Measurements from ENCODE around the gene RNASE1. TPM values are rescaled to one million over a fixed set of nuclear protein-coding genes. Genes with fewer than 3 reads are reported as not detected.

Gene RNASE1
- total RNA-seq, 4 donors from 2014 or later, result 568 to 1,425 (median 983) TPM

DNA sequence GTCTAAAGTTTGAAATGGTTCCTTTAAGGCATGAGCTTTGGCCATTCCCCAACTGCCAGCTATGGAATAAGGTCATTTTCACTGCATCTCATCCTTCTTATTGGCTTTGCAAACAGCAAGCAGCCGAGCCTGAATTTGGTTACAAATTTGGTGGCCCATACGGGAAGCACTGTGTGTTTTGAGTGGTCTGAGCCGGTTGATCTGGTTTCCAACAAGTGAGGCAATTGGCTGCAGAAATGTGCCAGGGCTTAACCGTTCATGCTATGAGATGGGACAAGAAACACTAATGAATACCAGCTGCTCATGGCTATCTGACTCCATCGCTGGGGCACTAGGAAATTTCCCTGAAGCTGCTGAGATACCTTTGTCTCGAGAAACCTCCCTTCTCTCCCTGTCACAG, 47.6 kb downstream of the RNASE1 start:
- TF ChIP-seq CTCF (IDR thresholded peaks at IDR 0.05; ENCODE audit: low read depth), result no peak

DNA sequence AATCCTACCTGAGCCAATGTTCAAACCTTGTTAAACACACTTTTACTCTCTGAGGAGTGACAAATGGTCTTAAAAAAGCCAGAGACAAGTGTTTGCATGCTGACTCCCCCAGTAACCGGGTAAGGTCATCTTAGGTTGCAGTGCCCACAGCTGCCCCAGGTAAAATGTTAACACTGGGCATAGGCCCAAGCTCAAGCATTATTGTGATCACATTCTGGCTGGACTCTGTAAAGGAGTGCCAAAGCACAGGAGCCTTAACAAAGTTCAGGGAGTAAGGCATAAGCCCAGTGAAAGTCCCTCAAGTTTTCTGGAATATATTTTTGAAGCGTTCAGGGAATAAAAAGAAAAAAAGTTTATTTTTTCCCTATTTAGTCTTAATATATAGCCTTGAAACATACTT, 48.3 kb downstream of the RNASE1 start:
- no peak for TF ChIP-seq CTCF (IDR thresholded peaks at IDR 0.05; ENCODE audit: low read depth)

- no peak for TF ChIP-seq CTCF (IDR thresholded peaks at IDR 0.05; ENCODE audit: low read depth)
Observed at GRCh38 chr14:20751963-20752562, 50.6 kb downstream of the RNASE1 start.

Other genes with a start within 250 kb of the RNASE1 start
- gene RNASE9, start 241.8 kb downstream of the RNASE1 start, total RNA-seq, result not detected
- gene RNASE11, start 214.8 kb downstream of the RNASE1 start, total RNA-seq, result not detected
- gene RNASE12, start 211.5 kb downstream of the RNASE1 start, total RNA-seq, result not detected
- gene OR6S1, start 161.2 kb downstream of the RNASE1 start, total RNA-seq, result not detected
- gene RNASE4, start 118.3 kb downstream of the RNASE1 start, total RNA-seq, result 100 to 1,000 TPM; 171 to 355 (median 289) TPM
- 10 to 100 TPM; 34.7 to 75.0 (median 55.2) TPM for gene ANG, start 114.1 kb downstream of the RNASE1 start, total RNA-seq
- gene EDDM3A, start 57.0 kb downstream of the RNASE1 start, total RNA-seq, result not detected
- gene EDDM3B, start 34.4 kb downstream of the RNASE1 start, total RNA-seq, result not detected
- 100 to 1,000 TPM in 1 of 4 donors, 10 to 100 TPM in 3; 12.2 to 120 (median 66.5) TPM for gene RNASE6, start 21.6 kb downstream of the RNASE1 start, total RNA-seq
- not detected for gene RNASE3, start 88.5 kb upstream of the RNASE1 start, total RNA-seq
- 1 to 10 TPM; 1.1 to 9.0 (median 6.2) TPM for gene RNASE2, start 152.6 kb upstream of the RNASE1 start, total RNA-seq
- 10 to 100 TPM; 66.9 to 85.8 (median 71.2) TPM for gene METTL17, start 187.1 kb upstream of the RNASE1 start, total RNA-seq
- gene SLC39A2, start 196.4 kb upstream of the RNASE1 start, total RNA-seq, result not detected
- 100 to 1,000 TPM; 125 to 293 (median 215) TPM for gene NDRG2, start 222.2 kb upstream of the RNASE1 start, total RNA-seq
- gene TPPP2, start 227.4 kb upstream of the RNASE1 start, total RNA-seq, result not detected
- not detected for gene RNASE13, start 232.0 kb upstream of the RNASE1 start, total RNA-seq
- gene RNASE7, start 239.5 kb upstream of the RNASE1 start, total RNA-seq, result not detected